HL-60 (cell line): ENCODE measurements around the gene LIMA1.

Experiments
- CTCF ChIP-seq: IDR thresholded peaks from one replicate; pipeline ENCODE4 v1.5.1; 2011; ENCODE audit warnings: low read length, control low read depth, inconsistent platforms; ENCODE audit not compliant: insufficient read depth
- GABPA ChIP-seq: IDR thresholded peaks from 2 replicates; pipeline ENCODE4 v1.6.1; 2012; ENCODE audit warnings: low read depth
- POLR2AphosphoS5 ChIP-seq: IDR thresholded peaks from 2 replicates; pipeline ENCODE4 v1.6.1; 2012; ENCODE audit warnings: low read depth
- REST ChIP-seq: IDR thresholded peaks from 2 replicates; pipeline ENCODE4 v1.6.1; 2012; ENCODE audit warnings: low read depth; ENCODE audit not compliant: insufficient replicate concordance
- SPI1 ChIP-seq: IDR thresholded peaks from 2 replicates; pipeline ENCODE4 v1.6.1; 2012; ENCODE audit warnings: low read depth, mild to moderate bottlenecking, borderline replicate concordance

GRCh38 chr12:50326590-50327284 lies 43.4 kb upstream of the LIMA1 start:
- TF ChIP-seq CTCF (no peak), POLR2AphosphoS5 (no peak), REST (no peak), GABPA (no peak), SPI1 (no peak)
